Right cardiac atrium (tissue), 5 donors: ENCODE measurements around the gene ECSCR. TPM values are rescaled to one million over a fixed set of nuclear protein-coding genes. Genes with fewer than 3 reads are reported as not detected.
A peak's percentile ranks its signal among the peaks of the same experiment; 100 is the strongest.
"Not testable (repeated sequence)": the region's sequence is repeated elsewhere in the genome, so short reads cannot be mapped to it uniquely, and the experiment has no call there.

Source experiments
- ATAC-seq, 2 donors: fragments of 200-7000 bp; cut with Tn5 transposase; one replicate each; pipeline versions ENCODE4 v1.8.0 to v1.9.1; 2020; ENCODE audit warnings: moderate library complexity in 2 of 2, mild to moderate bottlenecking in 1 of 2
- DNase-seq, 3 donors: peaks; one replicate each; pipeline ENCODE4 v3.0.0-alpha.2; 2020
- H3K27ac ChIP-seq: one replicate; pipeline ENCODE4 v1.5.1; 2013; ENCODE audit warnings: mild to moderate bottlenecking, low read length, control low read depth, moderate library complexity
- H3K27me3 ChIP-seq: one replicate; pipeline ENCODE4 v1.6.1; 2013; ENCODE audit not compliant: control insufficient read depth, insufficient read depth
- H3K4me1 ChIP-seq: one replicate; pipeline ENCODE4 v1.6.1; 2013; ENCODE audit warnings: low read length; ENCODE audit not compliant: control insufficient read depth, insufficient read depth
- H3K4me3 ChIP-seq: one replicate; pipeline ENCODE4 v1.5.1; 2013; ENCODE audit warnings: low read length, control low read depth
- H3K9me3 ChIP-seq: one replicate; pipeline ENCODE4 v1.6.1; 2013; ENCODE audit warnings: low read length; ENCODE audit not compliant: control insufficient read depth
- WGBS: extraction: QIAGEN DNeasy Blood & Tissue Kit; methylation state at CpG from one replicate; pipeline ENCODE4 v1.1.7; 2013; 5-methylcytosine and 5-hydroxymethylcytosine counted together
- intact Hi-C, 4 donors: fragments of 100-400 bp; cut with DNase I; formaldehyde crosslinking; loops; one replicate each; pipeline versions ENCODE4 v1.11.0 to v1.14.0; 2022 to 2023
- polyA plus RNA-seq: library from polyadenylated mRNA; stranded (reverse); fragments of 200-250 nt; gene quantifications from one replicate; pipeline ENCODE4 v1.2.3, GENCODE V29; 2013
- total RNA-seq, 4 donors: library from RNA; stranded (reverse); fragmentation: NEBNext Ultra II Directional; extraction: Animal tissue kit (Norgen Biotek cat#: 25700); gene quantifications; one replicate each; pipeline ENCODE4 v1.2.1, GENCODE V29; 2021
- donor health status: healthy with polysubstance abuse.
- donor health status: DM: no; HTN: yes; CAD: no.
- donor health status: DM: no; HTN: no; CAD: no.
- donor health status: DM: no; HTN: yes; CAD: no; lungs with severe emphysema.
- donor health status: DM: yes; HTN: yes; CAD: no.

The ECSCR gene
- total and polyA plus RNA-seq, 5 donors = 19.9 to 38.3 (median 21.3) TPM

DNA sequence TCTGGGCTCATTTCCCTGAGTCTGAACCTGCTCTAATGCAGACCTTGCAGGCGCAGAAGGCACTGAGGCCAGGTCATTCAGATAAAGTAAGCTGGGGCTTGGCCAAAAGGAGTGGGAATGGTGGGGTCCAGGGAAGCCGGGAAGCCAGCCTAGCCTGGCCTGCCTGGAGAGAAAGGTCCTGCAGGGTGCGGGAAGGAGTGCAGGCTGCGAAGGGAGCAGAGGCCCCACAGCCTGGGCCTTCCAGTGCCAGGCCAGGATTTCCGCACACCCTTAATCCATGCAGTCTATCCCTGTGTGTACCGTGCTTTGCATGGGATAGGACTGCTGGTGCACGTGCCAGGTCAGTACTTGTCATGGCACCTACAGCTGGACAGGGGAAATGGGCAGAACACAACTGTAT is 23.7 kb upstream of the ECSCR start:
- H3K9me3 ChIP-seq = no peaks in the 10 kb centered on the region
- ATAC-seq (no peak), DNase-seq (no peak)
- intact Hi-C loops = loop anchor here in 1 of 4 donors (10.0 kb wide), 1 partner anchor 51 kb away; the partner anchor contains the start of gene DNAJC18
- H3K27ac ChIP-seq = no peak overlapping the region
- no peak overlapping the region for H3K4me3 ChIP-seq
- H3K27me3 ChIP-seq = no peaks in the 10 kb centered on the region
- peaks cover 3% of the 10 kb centered on the region for H3K4me1 ChIP-seq
- WGBS = 81% methylated on average over 7 of the region's 7 CpGs

DNA sequence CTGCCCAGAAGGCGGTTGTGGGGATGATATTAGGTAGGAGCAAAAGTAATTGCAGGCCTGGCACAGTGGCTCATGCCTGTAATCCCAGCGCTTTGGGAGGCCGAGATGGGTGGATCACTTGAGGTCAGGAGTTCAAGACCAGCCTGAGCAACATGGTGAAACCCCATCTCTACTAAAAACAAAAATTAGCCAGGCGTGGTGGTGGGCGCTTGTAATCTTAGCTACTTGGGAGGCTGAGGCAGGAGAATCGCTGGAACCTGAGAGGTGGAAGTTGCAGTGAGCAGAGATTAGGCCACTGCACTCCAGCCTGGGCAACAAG is 20.3 kb upstream of the ECSCR start:
- 47% methylated on average over 6 of the region's 6 CpGs for WGBS
- H3K4me1 ChIP-seq, H3K9me3 ChIP-seq, DNase-seq, H3K27me3 ChIP-seq, ATAC-seq: not testable (repeated sequence)
- Histone ChIP-seq H3K4me3 (peak overlapping the region; percentile 55), H3K27ac (peak overlapping the region; percentile 98)
- intact Hi-C loops = loop anchor here in 1 of 4 donors (5.0 to 10.0 kb wide), 2 partner anchors 34 to 48 kb away; partner anchors contain the start of gene DNAJC18

DNA sequence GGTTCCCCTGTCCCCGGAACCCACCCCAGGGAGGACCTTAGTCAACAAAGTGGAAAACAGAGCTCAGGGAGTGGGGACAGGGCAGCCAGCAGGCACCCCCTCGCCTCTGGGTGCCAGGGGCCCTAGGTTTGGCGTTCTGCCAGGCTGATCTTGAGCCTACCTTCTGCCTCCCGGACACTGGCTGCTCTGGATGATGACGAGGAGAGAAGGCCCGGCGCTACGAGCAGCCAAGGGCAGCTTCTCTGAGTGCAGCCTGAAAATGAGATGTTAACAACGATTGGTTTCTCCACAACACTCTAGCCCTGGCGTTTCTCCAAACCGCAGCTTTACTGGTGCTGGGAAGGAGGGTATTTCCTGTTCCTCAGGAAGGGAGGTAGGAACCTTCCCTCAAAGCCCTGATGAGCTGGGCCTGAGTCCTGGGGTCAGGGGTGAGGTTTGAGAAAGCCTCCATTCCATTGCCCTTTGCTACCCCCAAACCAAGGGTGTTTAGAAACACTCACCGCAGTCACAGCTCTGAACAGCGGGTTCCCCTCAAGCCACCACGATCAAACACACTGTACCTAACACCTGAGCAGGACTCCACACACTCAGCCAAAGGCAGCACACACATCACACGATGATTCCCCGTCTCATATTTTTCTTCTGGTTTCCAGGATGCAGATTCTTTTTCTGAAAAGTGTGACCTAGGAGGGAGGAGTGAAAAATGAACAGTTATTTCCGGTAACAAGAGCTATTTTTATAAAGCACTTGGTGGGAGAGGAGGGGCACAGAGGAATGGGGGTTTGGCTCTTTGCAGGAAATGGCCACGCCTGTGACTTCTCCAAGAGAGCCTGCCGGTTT is 19.7 kb upstream of the ECSCR start, which contains the start of gene STING1:
Gene STING1 (minus strand): TSS at position 709 of the 840 bp plus-strand sequence. CDS start 1,054 bp downstream, outside the sequence.
- WGBS = 2% methylated on average over 19 of the region's 19 CpGs
- peak; percentile 89 to 93 (median 90) for DNase-seq
- Histone ChIP-seq H3K4me1 (peaks cover 3% of the 10 kb centered on the region), H3K9me3 (no peaks in the 10 kb centered on the region), H3K4me3 (peak within 1 kb of the TSS; percentile 55), H3K27ac (peak within 1 kb of the TSS; percentile 98), H3K27me3 (no peaks in the 10 kb centered on the region)
- peak; percentile 74 to 77 for ATAC-seq
- intact Hi-C loops = loop anchor here in 1 of 4 donors (5.0 to 10.0 kb wide), 2 partner anchors 35 to 47 kb away; partner anchors contain the start of gene DNAJC18

DNA sequence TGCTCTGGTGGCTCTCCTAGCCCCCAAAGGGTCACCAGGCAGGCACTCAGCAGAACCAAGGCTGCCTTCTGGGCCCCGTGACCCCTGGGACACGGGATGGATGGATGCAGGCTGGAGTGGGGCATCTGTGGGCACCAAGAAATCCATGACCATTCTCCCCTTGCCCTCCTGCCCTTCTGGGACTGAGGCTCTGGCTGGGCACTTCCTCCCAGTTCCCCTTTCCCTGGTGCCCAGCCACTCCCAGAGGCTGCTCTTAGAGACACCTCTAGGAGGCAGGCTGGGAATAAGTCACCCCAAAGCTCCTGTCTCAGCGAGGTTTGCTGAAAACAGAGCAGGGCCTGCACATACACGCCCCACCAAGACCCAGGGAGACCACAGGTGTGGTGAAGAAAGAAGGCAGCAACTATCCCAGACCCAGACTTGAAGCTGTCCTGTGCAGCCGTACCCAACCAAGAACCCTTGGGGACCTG is 19.1 kb upstream of the ECSCR start:
- peaks cover 3% of the 10 kb centered on the region for H3K4me1 ChIP-seq
- DNase-seq = peak; percentile 46 to 66 (median 66)

DNA sequence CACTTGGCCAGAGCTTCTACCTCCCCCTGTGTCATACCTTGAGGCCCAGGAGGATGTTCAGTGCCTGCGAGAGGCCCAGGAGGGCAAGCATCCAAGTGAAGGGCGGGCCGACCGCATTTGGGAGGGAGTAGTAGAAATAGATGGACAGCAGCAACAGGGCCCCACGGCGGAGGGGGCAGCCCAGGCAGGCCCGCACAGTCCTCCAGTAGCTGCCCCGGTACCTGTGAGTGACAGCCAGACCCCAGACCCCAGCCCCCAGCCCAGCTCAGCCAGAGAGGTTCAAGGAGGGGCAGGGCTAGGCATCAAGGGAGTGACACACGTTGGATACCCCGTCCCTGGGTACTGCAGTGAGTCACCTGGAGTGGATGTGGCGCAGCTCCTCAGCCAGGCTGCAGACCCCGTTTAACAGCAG is 18.6 kb upstream of the ECSCR start:
- H3K27me3 ChIP-seq = no peaks in the 10 kb centered on the region
- 27% methylated on average over 12 of the region's 12 CpGs for WGBS
- peaks cover 3% of the 10 kb centered on the region for H3K4me1 ChIP-seq
- peak overlapping the region; percentile 55 for H3K4me3 ChIP-seq
- no peaks in the 10 kb centered on the region for H3K9me3 ChIP-seq
- DNase-seq (peak; percentile 55 to 85 (median 84)), ATAC-seq (peak; percentile 20 to 22)
- intact Hi-C loops = loop anchor here in 1 of 4 donors (5.0 to 10.0 kb wide), 2 partner anchors 36 to 46 kb away; partner anchors contain the start of gene DNAJC18
- H3K27ac ChIP-seq = peak overlapping the region; percentile 98

More for the DNA sequence above, 19.1 kb upstream of the ECSCR start:
- H3K27ac ChIP-seq = peak overlapping the region; percentile 98
- no peaks in the 10 kb centered on the region for H3K9me3 ChIP-seq
- ATAC-seq = peak; percentile 49 to 55
- 23% methylated on average over 5 of the region's 5 CpGs for WGBS
- intact Hi-C loops = loop anchor here in 1 of 4 donors (5.0 to 10.0 kb wide), 2 partner anchors 36 to 47 kb away; partner anchors contain the start of gene DNAJC18
- H3K27me3 ChIP-seq = no peaks in the 10 kb centered on the region
- H3K4me3 ChIP-seq = peak overlapping the region; percentile 55

DNA sequence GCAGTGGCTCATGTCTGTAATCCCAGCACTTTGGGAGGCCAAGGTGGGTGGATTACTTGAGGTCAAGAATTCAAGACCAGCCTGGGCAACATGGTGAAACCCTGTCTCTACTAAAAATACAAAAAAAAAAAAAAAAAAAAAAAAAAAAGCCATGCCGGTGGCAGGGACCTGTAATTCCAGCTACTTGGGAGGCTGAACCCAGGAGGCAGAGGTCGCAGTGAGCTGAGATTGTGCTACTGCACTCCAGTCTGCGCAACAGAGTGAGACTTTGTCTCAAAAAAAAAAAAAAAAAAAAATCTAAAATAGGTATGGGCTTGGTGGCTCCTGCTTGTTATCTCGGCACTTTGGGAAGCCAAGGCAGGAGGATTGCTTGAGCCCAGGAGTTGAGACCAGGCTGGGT is 17.2 kb upstream of the ECSCR start:
- H3K4me1 ChIP-seq, H3K27me3 ChIP-seq, H3K9me3 ChIP-seq, DNase-seq, H3K4me3 ChIP-seq, H3K27ac ChIP-seq, ATAC-seq: not testable (repeated sequence)
- intact Hi-C loops = loop anchor here in 1 of 4 donors (5.0 to 10.0 kb wide), 2 partner anchors 38 to 45 kb away; partner anchors contain the start of gene DNAJC18
- WGBS = 95% methylated on average over 4 of the region's 4 CpGs

DNA sequence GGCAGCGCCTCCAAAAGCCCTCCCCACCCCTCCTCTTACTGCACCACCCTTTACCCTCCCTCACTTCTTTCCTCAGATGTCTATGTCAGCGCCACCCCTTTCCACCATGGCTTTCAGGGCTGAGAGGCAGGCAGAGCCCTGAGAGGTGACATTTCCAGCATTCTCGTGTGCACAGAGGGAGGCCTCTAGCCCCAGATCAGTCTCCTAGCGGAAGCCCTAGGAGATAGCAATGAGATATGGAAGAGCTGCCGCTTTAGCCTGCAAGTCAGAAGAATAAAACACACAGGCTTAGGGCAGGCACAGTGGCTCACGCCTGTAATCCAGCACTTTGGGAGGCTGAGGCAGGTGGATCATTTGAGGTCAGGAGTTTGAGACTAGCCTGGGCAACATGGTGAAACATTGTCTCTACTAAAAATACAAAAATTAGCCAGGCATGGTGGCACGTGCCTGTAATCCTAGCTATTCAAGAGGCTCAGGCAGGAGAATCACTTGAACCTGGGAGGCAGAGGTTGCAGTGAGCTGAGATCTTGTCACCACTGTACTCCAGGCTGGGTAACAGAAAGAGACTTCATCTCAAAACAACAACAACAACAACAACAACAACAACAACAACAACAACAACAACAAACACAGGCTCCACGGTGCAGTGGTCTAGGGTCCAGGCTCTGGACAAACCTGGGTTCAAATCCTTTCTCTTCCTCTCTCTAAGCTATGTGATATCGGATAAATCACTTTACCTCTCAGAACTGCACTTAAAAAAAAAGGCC is 16.3 kb upstream of the ECSCR start:
- DNase-seq (peak in 1 of 3 donors; percentile 58), ATAC-seq (peak in 1 of 2 donors; percentile 21)
- H3K9me3 ChIP-seq, H3K4me1 ChIP-seq, H3K27me3 ChIP-seq, H3K4me3 ChIP-seq, intact Hi-C loops: not testable (repeated sequence)
- 56% methylated on average over 9 of the region's 9 CpGs for WGBS
- peak overlapping the region; percentile 1 for H3K27ac ChIP-seq

DNA sequence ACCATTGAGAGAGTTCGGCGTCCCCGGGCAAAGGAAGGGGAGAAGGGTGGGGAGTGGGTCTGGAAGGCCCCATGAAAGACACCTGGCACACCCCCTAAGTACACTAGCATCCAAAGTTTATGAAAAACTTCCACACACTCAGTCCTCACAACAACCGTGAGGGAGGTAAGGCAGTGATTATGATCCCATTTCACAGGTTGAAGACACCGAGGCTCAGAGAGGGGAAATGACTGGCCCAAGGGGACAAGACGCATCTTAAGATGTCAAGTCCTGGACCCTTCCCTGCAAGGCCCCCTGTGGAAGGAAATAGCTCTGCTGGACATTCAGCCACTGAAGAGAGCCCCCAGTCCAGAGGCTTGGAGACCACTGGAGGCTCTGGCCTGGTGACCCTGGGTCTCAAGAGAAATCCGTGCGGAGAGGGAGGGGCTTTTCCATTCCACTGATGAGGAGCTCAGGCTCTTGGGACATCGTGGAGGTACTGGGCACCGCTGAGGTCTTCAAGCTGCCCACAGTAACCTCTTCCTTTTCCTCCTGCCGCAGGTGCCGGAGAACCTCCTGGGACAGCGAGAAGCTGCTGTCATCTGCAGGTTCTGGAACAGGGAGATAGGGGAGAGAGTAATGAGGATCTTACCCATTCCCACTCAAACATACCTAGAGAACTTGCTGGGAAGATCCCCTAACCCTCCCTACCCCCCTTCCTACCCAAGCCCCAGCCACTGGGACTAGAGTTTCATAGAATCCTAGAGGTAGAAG is 13.5 kb upstream of the ECSCR start:
- Histone ChIP-seq H3K27ac (no peak overlapping the region), H3K9me3 (no peaks in the 10 kb centered on the region), H3K27me3 (no peaks in the 10 kb centered on the region), H3K4me1 (peaks cover 13% of the 10 kb centered on the region), H3K4me3 (no peak overlapping the region)
- DNase-seq (no peak), ATAC-seq (no peak)
- WGBS = 77% methylated on average over 13 of the region's 13 CpGs
- intact Hi-C loops = no loop called here

DNA sequence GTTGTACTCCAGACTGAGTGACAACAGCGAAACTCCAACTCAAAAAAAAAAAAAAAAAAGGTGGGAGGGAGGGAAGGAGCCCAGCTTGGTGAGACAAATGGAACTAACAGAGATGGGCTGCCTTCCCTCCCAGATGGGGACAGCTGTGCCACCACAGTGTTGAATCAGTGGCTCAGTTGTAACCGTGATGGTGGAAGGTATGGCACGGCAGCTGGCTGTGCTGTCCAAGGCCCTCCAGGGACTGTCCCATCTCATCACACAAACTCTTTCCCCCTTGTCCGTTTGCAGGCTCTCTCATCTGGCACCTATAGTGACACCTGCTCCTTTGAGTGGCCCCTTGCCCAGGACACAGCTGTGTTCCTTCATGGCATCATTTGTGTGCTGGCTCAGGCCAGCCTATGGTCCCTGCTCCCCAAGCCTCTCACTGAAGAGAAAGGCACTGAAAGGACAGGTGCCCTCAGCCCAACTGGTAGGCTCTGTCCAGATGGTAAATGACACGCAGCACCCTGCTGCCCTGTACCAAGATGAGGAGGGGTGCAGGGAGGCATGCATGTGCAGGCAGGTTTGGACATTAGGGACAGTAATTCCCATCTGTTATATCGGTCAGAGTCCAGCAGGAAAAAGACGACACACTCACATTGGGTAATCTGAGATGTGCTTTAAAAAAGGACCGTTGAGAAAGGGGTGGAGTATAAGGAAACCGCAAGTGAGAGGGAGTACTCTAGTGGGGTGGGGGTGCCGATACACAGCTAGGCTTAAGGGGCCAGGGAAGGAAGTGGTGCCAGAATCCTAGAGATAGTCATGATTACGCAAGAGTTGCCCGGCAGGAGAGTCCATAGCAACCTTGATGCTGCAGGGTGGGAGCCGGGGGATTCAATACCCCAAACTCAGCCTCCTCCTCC is 12.6 kb upstream of the ECSCR start:
- Histone ChIP-seq H3K9me3 (no peaks in the 10 kb centered on the region), H3K27me3 (no peaks in the 10 kb centered on the region), H3K4me1 (peaks cover 13% of the 10 kb centered on the region), H3K27ac (no peak overlapping the region), H3K4me3 (no peak overlapping the region)
- DNase-seq (peak in 1 of 3 donors; percentile 61), ATAC-seq (peak; percentile 17 to 35)
- 37% methylated on average over 13 of the region's 13 CpGs for WGBS
- intact Hi-C loops = no loop called here
